Kidney (tissue), 14 donors: ENCODE results near the gene CHRNA10. TPM values are rescaled to one million over a fixed set of nuclear protein-coding genes. Genes with fewer than 3 reads are reported as not detected.

Source experiments
- DNase-seq, 5 donors: peaks; one replicate each; pipeline ENCODE4 v3.0.0-alpha.2; 2013 to 2020
- FAIRE-seq: peaks from 2 replicates; lab custom pipeline; 2012; peaks lifted over from hg19 to GRCh38; lab: Jason Lieb, UNC
- H3K27ac ChIP-seq, 2 donors: one replicate each; pipeline ENCODE4 v1.7.0; 2013; ENCODE audit warnings: low read depth in 2 of 2, low read length in 2 of 2, inconsistent platforms in 1 of 2
- H3K27me3 ChIP-seq: one replicate; pipeline ENCODE4 v1.7.1; 2013; ENCODE audit warnings: low read length, inconsistent platforms; ENCODE audit not compliant: control insufficient read depth, insufficient read depth
- H3K36me3 ChIP-seq, 3 donors: one replicate each; pipeline versions ENCODE4 v1.7.0 to v1.7.1; 2013; ENCODE audit warnings: low read length in 3 of 3, control low read depth in 1 of 3, inconsistent platforms in 1 of 3; ENCODE audit not compliant: insufficient read depth in 3 of 3, control insufficient read depth in 2 of 3
- H3K4me1 ChIP-seq, 3 donors: one replicate each; pipeline versions ENCODE4 v1.7.0 to v1.7.1; 2013; ENCODE audit warnings: low read length in 3 of 3, inconsistent platforms in 1 of 3, low read depth in 1 of 3; ENCODE audit not compliant: control insufficient read depth in 2 of 3, insufficient read depth in 2 of 3
- H3K4me3 ChIP-seq, 3 donors: one replicate each; pipeline versions ENCODE4 v1.7.0 to v1.8.1; 2013; ENCODE audit warnings: low read length in 3 of 3, control low read depth in 1 of 3, inconsistent platforms in 1 of 3
- H3K9ac ChIP-seq, 3 donors: one replicate each; pipeline versions ENCODE4 v1.7.0 to v1.7.1; 2013; ENCODE audit warnings: low read length in 3 of 3, control low read depth in 1 of 3, inconsistent platforms in 1 of 3
- H3K9me3 ChIP-seq, 3 donors: one replicate each; pipeline versions ENCODE4 v1.7.0 to v1.7.1; 2013; ENCODE audit warnings: low read length in 3 of 3, control low read depth in 1 of 3, inconsistent platforms in 1 of 3; ENCODE audit not compliant: control insufficient read depth in 2 of 3, insufficient read depth in 1 of 3
- intact Hi-C: fragments of 100-400 bp; cut with DNase I; formaldehyde crosslinking; loops from one replicate; pipeline ENCODE4 v1.11.1; 2022
- polyA plus RNA-seq: library from polyadenylated mRNA; stranded (reverse); fragments of 350-450 nt; fragmentation: Illumina TruSeq; extraction: RNeasy Lipid Tissue Mini Kit (QIAGEN cat#74804); gene quantifications from one replicate; pipeline ENCODE4 v1.2.3, GENCODE V29; 2014; ENCODE audit warnings: low read depth, low replicate concordance; ENCODE audit not compliant: insufficient read depth
- total RNA-seq: library from RNA; stranded (reverse); fragmentation: NEBNext Ultra II Directional; extraction: Animal tissue kit (Norgen Biotek cat#: 25700); gene quantifications from one replicate; pipeline ENCODE4 v1.2.1, GENCODE V29; 2021
- TF ChIP-seq, protein P1 (sequence below): IDR thresholded peaks from 3 replicates; pipeline ENCODE4 v1.5.1; 2012; ENCODE audit warnings: mild to moderate bottlenecking, moderate library complexity, borderline replicate concordance; ENCODE audit not compliant: insufficient read depth; ENCODE audit errors: extremely low read depth
- donor health status: control.
- donor health status: control.
- donor health status: control.
- donor health status: control.
- donor health status: control.
- donor health status: DM: yes; HTN: yes; CAD: no.
- donor health status: Normal renal cell carcinoma (clear cell type).

Gene CHRNA10
- total and polyA plus RNA-seq, 2 donors from 2014 or later: 0.39 to 1.2 TPM

DNA sequence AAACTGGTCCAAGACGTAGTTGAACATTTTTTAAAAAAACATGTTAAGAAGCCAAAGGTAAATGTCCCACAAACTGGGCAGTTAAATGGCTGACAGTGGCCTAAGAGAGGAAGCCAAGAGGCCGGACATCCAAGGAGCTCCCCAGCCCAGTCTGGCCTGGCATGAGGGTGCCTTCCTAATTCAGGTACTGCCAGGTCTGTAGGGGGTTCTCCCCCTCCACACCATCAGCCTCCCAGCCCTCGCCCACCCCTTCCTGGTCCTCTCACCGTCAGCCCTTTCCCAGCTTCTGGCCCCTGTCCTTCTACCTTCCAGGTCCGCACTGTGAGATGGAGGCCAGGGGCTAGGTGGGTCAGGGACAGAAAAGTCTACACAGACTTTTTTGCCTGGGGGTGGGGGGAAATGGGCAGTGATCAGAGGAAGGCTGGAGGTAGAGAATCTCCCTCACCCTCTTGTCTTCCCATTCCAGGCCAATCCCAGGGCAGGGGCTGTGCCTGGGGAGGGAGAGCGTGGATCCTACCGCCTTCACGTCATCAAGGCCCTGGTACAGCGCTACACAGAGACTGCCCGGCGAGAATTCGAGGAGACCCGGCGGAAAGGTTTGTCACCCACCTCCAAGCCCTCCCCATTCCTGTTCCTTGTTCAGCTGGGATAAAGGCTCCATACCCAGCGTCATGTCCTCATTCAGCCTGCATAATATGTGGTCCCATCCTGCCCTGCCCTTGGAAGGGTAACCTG is 35.4 kb downstream of the CHRNA10 start:
- no peaks in the 10 kb centered on the region for H3K4me1 ChIP-seq
- no peak overlapping the region for H3K9ac ChIP-seq
- no peaks in the 10 kb centered on the region for H3K36me3 ChIP-seq
- DNase-seq (no peak), FAIRE-seq (no peak)
- no peaks in the 10 kb centered on the region for H3K9me3 ChIP-seq
- H3K27ac ChIP-seq: no peak overlapping the region
- no peaks in the 10 kb centered on the region for H3K27me3 ChIP-seq
- intact Hi-C loops: no loop called here
- TF ChIP-seq, protein P1, sequence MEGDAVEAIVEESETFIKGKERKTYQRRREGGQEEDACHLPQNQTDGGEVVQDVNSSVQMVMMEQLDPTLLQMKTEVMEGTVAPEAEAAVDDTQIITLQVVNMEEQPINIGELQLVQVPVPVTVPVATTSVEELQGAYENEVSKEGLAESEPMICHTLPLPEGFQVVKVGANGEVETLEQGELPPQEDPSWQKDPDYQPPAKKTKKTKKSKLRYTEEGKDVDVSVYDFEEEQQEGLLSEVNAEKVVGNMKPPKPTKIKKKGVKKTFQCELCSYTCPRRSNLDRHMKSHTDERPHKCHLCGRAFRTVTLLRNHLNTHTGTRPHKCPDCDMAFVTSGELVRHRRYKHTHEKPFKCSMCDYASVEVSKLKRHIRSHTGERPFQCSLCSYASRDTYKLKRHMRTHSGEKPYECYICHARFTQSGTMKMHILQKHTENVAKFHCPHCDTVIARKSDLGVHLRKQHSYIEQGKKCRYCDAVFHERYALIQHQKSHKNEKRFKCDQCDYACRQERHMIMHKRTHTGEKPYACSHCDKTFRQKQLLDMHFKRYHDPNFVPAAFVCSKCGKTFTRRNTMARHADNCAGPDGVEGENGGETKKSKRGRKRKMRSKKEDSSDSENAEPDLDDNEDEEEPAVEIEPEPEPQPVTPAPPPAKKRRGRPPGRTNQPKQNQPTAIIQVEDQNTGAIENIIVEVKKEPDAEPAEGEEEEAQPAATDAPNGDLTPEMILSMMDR: no peak
- H3K4me3 ChIP-seq: no peak overlapping the region

DNA sequence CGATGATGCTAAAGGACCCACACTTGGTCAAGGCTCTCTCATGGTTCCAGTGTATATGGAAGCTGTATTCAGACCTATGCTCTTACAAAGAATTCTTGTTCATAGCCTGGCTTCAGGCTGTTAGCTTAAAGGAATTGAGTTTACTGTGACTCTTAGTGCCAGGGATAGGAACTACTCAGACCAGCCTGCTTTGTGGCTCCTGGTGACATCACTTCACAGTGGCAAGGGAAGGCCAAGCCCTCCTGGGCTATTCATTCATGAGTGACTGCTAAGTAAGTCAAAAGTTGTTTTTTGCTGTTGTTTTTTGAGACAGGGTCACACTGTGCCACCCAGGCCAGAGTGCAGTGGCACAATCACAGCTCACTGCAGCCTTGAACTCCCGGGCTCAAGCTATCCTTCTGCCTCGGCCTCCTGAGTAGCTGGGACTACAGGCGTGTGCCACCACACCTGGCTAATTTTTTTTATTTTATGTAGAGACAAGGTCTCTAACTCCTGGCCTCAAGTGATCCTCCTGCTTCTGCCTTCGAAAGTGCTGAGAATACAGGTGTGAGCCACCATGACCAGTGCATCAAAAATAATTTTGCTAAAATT is 39.0 kb downstream of the CHRNA10 start:
- Histone ChIP-seq H3K27ac (no peak overlapping the region), H3K4me3 (no peak overlapping the region), H3K4me1 (peaks cover 0 to under 1% (median 0%) of the 10 kb centered on the region in 3 donors), H3K27me3 (no peaks in the 10 kb centered on the region), H3K9me3 (no peaks in the 10 kb centered on the region), H3K36me3 (no peaks in the 10 kb centered on the region), H3K9ac (no peak overlapping the region)
- TF ChIP-seq, protein P1: no peak
- DNase-seq (no peak), FAIRE-seq (no peak)
- intact Hi-C loops: no loop called here

DNA sequence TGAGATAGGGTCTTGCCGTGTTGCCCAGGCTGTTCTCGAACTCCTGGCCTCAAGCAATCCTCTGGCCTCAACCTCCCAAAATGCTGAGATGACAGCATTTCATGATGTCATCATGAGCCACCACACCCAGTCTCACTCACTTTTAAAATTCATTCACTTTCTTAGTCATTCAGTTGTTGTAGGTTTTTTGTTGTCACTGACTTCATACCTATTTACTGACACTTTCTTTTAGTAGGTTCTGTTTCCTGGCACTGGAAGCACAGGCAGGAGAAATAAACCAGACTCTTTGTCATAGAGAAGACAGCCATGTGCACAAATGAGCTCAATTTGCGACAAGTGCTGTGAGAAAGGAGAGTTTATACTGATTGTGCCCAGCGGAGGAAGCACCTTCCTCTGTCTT is 39.9 kb downstream of the CHRNA10 start:
- H3K36me3 ChIP-seq: no peaks in the 10 kb centered on the region
- no peak overlapping the region for H3K4me3 ChIP-seq
- DNase-seq: no peak
- H3K4me1 ChIP-seq: peaks cover 0 to 2% (median 0%) of the 10 kb centered on the region in 3 donors
- intact Hi-C loops: no loop called here
- FAIRE-seq: no peak
- TF ChIP-seq, protein P1: no peak
- no peak overlapping the region for H3K9ac ChIP-seq
- H3K9me3 ChIP-seq: no peaks in the 10 kb centered on the region
- no peak overlapping the region for H3K27ac ChIP-seq
- no peaks in the 10 kb centered on the region for H3K27me3 ChIP-seq
